ENCODE data around the gene MAPK11. TPM values are rescaled to one million over a fixed set of nuclear protein-coding genes. Genes with fewer than 3 reads are reported as not detected.

Gene MAPK11
- 16.7 TPM for total RNA-seq

DNA sequence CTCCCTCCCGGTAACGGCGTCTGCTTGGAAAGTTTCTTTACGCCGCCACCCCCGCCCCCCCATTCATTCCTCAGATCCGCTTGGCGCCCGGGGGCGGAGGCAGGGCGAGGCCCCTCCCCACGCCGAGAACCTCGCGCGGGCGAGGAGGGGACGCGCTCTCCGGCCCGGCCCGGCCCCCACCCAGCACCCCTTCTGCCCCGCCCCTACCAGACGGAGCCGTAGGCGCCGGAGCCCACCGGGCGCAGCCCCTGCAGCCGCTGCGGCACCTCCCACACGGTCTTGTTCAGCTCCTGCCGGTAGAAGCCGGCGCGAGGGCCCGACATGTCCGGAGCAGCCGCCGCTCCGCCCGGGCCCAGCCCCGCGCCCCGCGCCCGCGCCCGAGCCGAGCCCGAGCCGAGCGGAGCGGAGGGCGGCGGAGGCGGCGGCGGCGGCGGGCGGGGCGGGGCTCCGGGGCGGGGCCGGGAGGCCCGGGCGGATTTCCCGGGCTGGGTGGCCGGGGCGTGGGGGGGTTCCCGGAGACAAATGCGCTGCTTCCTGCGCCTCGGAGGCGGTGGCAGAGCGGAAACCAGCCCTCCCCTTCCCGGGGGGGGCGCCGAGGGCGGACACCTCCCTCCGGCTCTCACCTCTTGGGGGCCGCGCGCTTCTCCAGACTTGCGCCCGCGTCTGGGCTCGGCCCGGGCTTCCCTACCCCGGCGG lies at the start of gene MAPK11:
MAPK11 (minus strand) TSS at position 411 of the 696 bp plus-strand sequence; CDS start at position 323, 88 bp downstream.
- no peak for DNase-seq (ENCODE audit: low spot score)

DNA sequence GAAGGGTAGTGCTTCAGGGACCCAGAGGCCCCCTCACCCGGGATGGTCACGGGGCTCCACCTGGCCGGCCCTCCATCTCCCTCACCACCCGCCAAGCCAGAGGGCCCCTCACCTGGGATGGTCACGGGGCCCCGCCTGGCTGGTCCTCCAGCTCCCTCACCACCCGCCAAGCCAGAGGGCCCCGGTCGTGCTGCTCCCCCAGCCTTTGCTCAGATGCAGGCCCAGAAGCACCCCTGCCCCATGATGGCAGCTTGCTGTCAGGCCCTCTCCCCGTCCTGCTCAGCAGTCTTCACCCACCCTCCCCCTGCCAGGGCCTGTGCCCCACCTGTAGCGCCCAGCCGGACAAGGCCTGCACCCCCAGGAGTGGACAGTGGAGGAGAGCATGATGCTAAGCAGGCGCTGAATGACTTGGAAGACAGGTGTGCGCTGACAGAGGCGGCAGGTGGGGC lies 49.3 kb upstream of the MAPK11 start:
- DNase-seq (ENCODE audit: low spot score) = no peak

DNA sequence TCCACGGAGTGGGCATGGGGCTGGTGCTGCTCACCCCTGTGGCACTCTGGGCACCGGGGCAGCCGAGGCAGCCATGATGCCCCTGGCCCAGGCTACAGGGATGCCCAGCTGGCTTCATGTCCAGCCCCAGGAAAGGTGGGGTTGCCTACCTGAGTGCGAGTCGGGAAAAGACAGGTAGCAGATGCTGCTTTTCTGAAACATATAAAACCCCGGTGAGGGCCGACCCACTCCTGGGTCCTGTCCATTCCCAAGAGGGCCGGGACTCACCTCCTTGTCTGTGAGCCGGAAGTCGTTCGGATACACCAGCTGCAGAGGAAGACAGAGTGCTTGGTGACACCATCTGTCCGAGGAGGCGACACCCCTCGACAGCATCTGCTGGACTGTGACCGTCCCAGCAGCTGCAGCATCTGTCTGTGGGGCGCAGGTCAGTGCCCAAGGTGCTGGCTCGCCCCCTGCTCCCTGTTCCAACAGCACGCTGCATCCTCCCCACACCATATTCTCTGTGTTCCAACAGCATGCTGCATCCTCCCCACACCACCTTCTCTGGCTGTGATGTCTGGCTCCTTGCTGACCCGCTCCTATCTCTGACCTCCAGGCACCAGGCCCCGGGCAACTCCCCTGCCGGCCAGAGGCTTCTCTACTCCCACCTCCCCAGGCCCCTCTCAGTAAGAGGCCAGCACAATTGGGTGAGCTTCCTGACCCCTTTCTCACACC lies 48.7 kb upstream of the MAPK11 start:
- no peak for DNase-seq (ENCODE audit: low spot score)

DNA sequence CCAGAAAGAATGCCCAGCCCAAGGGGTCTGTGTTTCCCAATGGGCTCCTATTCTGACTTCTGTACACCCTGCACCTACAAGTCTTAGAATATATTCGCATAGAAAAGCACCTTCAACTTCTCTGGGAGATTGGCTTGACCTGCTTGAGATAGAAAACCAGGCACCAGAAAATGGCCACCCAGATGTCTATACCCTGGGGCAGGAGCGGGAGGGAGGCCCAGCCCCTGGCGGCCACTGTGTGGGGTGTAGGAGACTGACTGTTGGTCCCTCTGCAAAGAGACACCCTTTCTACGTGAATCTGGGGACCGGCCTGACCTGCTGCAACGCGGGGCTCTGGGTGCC lies 48.1 kb upstream of the MAPK11 start:
- no peak for DNase-seq (ENCODE audit: low spot score)

DNA sequence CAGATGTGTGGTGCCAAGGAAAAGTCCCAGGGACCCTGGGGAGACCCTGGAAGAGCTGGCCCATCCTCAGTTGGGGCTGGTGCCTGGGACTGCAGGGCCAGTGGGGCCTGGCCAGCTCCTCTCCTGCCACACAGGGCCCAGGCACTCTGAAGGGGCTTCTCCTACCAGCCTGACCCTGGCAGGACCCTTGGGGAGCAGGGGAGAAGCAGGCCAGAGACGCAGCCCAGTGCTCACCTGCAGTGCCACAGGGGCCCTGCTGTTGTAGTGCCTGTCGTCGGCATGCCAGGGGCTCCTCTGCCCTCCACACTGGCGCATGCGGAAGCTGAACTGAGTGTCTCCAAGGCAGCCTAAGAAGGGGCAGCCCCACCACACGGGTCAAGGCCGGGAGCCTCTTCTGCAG lies 47.5 kb upstream of the MAPK11 start:
- no peak for DNase-seq (ENCODE audit: low spot score)

DNA sequence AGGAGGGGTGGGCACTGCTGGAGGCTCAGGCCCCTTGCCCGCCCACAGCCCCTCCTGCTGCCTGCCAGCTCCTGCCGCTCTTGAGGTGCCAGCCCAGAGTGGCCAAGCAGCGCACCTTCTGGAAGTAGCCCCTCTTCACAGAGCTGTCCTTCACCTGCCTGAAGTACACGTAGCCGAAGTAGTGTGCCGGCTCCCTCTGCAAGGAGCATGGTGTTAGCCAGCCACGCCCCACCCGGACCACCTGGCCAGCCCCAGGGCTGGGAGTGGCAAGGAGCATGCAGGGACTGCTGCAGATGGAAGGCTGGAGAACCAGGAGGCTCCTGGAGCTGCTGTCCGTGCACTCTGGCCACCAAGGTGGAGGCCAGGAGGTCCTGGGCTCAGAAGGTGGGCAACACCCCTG lies 47.0 kb upstream of the MAPK11 start:
- DNase-seq (ENCODE audit: low spot score) = no peak

DNA sequence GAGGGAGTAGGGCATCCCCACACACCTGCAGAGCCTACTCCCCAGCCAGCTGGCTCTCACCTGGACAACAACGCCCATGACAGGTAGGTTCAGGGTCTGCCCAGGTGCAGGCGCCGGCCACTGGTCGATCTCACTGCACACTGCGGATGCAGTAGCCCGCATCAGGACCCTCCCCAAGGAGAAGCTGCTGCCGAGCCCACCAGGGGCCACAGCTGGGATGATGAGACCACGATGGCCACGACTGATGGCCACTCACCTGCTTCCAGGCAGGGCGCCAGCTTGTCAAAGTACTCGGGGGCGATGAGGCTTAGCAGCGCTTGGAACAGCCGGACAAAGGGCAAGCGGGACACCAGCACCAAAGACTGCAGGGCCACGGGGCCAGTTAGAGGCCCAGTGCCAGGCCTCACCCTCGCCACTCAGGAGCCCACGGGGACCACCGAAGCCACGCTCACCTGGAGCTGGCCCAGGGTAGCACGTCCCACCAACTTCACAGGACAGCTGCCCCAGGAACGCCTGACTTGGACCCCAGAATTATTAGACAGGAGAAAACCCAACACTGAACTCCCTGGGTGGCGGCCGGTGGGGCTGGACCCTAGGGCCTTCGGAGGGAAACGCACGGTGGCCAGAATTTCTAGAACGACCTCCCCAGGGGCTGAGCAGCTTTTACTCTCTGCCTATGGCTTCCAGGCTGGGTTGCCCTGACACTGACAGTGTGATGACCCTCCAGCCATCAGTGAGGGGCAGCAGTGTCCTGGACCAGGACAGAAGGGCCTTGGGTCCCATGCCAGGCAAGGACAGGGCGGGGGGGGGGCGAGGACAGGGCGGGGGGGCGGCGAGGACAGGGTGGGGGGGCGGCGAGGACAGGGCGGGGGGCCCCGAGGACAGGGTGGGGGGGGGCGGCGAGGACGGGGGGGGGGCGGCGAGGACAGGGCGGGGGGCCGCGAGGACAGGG lies 46.2 kb upstream of the MAPK11 start:
- DNase-seq (ENCODE audit: low spot score) = no peak

DNA sequence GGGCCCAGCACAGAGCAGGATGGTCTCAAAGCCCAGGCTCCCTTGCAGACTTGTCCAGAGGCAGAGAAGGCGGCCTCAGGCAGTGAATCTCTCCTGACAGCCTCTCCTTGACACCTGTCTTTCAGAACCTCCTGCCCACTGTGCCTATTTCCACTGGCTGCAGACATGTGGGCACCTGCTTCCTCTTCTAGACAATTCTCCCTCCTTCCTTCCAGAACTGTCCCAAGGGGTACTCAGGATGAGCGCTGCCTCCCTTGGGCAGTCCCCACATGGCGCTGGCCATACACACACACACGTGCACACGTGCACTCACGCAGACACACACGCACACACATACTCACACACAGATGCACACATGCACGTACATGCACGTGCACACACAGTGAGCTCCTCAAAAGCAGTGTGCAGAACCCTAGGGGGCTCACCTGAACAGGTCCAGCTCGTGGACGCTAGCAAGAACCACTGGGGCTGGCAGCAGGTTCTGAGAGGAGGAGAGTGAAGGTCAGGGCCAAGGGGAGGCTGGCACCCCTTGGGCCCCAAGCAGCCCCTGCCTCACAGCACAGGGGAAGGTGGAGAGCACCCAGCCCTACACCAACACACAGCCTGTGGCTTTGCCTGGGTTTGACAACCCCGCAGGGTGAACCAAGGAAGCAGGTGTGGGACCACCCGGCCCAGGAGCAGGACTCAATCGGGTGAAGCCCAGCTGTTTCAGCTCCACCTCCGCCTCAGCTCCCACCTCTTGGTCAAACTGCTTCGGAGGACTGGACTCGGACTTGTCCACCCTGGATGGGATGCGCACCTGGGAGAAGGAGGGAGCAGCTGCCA lies 45.3 kb upstream of the MAPK11 start:
- DNase-seq (ENCODE audit: low spot score) = no peak

DNA sequence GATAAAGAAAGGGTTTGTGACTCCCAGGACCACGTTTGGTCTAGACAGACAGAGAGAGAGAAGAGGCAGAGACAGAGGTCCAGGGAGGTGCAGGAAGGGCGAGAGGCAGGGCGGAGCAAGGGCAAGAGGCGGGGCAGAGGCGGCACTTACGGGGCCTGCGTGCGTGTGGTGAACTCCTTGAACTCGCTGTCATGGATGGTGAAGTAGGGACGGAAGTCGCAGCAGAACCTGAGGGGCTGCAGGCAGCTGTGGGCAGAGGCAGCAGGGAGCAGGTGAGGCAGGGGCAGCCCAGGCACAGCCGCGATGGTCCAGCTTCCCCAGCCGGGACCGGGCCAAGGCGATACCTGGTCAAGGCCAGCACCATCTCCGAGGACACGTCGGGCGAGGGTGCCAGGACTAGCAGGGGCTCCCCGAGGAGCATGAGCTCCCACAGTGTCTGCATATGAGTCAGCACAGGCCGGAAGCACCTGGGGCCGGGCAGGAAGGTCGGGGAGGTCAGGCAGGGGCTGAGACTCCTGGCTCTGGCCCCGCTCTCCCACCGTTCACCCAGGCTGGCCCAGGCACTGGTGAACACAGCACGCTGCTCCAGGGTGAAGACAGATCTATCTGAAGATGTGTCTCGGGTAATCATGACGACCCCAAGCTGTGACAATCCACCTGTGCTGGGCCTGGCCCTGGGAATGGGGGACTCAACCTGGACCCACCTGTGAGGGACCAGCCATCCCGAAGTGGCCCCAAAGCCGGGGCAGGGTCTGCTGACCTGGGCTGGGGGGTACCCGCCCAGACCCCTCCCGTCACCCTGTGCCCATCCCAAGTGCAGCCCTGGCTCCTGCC lies 44.5 kb upstream of the MAPK11 start:
- DNase-seq (ENCODE audit: low spot score) = peak; percentile 58

DNA sequence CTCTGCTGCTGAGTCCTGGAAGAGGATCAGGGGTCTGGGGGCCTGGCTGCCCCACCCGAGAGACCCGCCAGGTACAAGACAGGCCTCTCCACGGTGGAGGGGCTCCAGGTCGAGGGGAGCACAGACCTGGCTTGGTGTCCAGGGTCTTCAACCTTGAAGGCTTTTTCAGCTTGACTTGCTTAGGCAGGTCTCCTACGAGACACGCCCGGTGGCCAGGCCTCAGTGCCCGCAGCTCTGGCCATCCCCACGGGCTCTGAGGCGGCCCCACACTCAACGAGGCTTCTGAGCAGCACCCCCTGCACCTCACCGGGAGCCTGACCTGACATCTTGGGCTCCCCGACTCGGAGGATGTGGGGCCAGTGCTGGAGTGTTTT lies 43.9 kb upstream of the MAPK11 start:
- no peak for DNase-seq (ENCODE audit: low spot score)

DNA sequence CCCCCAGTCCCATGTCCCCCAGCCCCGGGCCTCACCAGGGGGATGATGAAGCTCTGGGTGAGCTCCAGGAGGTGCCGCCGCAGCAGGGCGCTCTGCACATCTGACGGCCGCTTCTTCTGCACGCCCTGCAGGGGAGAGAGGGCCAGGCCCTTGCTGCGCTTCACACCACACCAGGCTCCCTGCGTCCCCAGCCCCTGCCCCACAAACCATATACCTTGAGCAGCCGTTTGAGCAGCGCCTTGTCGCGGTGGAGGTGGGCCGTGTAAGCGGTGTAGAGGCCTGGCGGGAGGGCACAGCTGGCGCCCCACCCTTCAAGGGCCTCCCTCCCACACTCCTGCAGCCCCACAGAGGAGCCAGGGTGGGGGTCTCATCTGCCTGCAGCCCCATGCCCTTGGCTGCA lies 43.4 kb upstream of the MAPK11 start:
- DNase-seq (ENCODE audit: low spot score) = no peak

DNA sequence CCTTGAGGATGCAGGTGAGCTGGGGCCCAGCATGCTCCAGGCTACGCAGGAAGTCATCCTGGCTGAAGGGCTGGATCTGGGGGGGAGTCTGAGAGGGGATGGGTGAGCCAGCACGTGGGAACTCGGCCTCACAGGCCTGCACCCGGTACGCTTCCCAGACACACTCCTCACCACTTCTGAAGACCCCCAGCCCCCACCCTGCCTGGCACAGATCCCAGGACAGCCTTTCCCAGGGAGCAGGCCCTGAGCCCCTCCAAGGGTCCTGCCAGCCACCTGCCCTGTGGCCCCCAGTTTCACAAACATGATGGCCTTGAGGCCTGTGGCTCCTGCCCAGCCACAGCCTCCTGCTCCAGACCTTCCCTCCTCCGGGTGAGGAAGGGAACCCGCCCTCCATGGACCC lies 42.8 kb upstream of the MAPK11 start:
- no peak for DNase-seq (ENCODE audit: low spot score)

DNA sequence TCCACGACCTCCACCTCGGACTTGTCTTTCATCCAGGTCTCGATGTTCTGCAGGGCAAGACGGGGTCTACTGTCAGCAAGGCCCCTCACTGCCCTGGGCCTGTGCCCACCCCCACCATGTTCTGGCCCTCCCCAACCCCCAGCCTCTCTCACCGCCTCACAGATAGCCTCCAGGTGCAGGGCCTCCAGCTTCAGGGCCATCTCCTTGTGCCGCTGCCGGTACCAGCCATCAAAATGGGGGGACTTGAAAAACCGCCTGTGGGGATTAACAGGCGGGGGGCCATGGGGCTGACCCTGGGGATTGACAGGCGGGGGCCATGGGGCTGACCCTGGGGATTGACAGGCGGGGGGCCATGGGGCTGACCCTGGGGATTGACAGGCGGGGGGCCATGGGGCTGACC lies 42.2 kb upstream of the MAPK11 start:
- no peak for DNase-seq (ENCODE audit: low spot score)

DNA sequence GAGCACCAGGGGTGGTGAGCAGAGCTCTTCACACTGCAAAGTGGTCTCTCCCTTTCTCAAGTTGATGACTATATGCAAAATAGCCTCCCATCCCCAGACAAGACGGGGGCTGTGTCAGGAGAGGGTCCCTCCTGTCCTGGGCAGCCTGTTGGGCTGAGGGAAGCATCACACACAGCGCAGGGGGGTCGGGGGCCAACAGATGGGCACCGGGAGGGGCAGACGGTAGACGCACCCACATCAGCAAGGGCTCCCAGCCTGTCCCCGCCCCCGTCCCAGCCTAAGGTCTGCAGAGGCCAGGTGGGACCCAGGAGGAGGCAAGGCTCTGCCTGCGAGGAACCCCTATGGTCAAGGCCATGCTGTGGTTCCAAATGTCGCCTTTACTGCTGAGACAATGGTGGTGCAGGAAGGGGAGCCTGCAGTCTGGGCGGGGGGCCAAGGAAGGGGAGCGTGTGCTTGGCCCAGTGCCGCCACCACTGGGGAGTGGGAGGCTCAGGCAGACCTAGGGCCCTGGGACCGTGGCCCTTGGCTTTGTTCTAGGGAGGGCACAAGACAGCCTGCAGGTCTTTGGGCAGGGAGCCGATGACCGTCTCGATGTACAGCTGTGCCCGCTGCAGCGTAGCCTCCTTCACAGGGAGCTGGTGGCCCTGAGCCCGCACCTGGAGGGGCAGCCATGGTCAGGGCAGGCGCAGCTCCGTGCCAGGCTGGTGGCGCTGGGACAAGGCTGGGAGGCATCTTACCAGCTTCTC lies 41.6 kb upstream of the MAPK11 start:
- DNase-seq (ENCODE audit: low spot score) = no peak

DNA sequence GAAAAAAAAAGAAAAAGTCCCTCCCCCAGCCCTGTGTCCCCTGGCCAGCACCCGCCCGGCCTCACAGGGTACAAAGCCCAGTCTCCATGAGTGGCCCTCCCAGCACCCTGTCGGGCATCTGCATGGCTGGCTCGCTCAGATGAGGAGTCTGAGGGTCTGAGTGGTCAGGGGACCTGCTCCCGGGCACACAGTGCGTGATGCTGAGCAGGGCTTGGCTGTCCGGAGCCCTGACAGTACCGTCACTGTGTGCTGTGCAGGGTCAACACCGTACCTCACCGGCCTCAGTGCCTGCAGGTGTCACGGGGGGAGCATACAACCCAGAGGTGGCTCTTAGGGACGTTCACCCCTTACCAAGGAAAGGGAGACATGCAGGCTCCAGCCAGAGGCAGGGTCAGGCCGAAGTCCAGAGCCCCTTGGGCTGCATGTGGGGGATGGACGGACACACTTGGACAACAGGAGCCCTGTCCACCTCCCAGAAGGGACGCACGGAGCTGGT lies 40.8 kb upstream of the MAPK11 start:
- no peak for DNase-seq (ENCODE audit: low spot score)

DNA sequence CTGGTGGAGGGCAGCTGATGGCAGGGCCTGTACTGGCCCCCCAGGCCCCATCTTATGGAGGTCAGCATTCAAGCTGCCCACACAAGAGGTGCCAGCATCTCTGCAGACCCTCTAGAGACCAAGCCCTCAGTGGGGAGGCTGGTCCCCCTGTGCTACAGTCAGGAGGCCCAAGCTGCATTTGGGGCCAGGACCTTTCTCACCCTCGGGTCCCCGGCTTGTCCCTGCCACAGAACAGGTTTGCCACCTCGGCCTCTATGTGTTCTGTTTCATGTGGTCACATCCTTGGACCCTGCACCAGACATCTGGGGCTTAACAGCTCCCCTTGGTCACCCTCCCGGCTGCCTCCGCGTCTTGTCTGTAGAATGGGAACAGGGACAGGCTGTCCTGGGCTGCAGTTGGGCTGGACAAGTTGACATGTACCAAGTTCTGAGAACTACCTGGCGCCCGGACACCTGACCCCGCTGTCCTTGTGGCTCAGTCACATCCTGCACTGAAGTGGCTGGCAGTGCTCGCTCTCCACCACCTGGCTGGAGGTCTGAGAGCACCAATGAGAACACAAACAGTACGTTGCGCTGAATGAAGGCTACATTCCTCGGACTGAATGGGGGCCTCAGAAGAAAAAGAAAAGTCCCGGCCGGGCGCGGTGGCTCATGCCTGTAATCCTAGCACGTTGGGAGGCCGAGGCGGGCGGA lies 40.0 kb upstream of the MAPK11 start:
- no peak for DNase-seq (ENCODE audit: low spot score)

DNA sequence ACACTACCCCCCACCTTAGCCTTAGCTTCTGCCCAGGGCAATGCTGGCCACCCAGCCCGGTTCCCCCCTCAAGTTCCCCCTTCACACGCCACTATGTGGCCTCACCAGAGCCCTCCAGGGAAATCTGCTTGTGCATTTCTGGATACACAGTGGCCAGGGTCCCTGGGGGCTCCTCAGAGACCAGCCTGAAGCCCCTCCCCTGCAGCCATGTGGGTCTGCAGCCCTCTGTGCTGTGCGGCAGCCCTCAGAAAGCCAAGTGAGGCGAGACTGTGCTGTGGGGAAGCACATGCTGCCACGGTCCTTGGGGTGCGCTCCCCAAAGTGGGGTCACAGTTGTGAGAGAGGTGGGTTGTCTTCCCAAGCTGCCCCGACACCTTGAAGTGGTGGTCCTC lies 39.4 kb upstream of the MAPK11 start:
- DNase-seq (ENCODE audit: low spot score) = no peak

DNA sequence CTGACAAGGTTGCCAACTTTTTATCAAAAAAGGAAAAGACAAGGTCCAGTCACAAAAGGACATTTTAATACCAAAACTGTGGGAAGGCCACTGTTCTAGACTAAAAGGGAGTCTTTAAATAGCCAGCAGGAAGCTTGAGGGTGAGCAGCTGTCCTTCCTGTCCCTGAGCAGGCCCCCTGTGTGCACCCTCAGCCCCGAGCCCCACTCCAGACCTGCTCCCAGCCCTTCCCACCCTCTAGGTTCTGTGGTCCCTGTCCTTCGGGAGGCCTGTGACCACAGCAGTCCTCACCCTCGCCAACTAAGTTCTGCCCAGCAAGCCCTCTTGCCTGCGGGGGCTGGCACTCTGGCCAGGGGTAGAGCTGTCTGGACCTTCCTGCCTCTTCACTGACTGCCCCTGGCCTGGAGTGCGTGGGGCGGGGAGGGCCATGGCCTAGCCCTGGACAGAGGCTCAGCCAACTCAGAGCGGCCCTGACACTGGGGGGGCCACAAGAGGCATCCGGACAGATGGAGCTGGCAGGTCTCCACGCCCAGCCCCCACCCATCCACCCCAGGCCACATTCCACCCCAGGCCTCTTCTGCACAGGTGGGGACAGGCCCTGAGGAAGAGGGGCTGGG lies 38.9 kb upstream of the MAPK11 start:
- DNase-seq (ENCODE audit: low spot score) = no peak

DNA sequence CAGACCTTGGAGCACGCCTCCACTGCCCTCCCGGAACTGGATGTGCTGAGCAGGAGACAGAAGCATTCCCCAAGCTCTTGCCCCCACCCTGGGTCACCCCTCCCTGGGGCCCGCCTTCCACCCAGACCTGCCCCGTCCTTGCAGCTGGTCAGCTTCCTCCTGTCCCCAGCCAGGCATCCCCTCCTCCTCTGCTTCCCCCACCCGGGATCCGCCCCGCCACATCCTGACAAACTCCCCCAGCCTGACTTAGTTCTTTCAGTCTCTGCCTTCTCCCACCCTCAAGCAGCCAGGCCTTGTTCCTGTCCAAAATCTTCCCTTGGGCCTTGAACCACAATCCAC lies 38.4 kb upstream of the MAPK11 start:
- DNase-seq (ENCODE audit: low spot score) = peak; percentile 64

All from mucosa of gallbladder (tissue), 1 donor.